Motor neuron (in vitro differentiated cells): ENCODE data around the gene IKZF2. TPM values are rescaled to one million over a fixed set of nuclear protein-coding genes. Genes with fewer than 3 reads are reported as not detected.

Source experiments
- ATAC-seq, 8 experiments: fragments of 200-7000 bp; cut with Tn5 transposase; replicated peaks in 6 of 8; 2 replicates each; pipeline ENCODE4 v1.8.0; 2021; ENCODE audit warnings: mild to moderate bottlenecking in 8 of 8, moderate library complexity in 8 of 8
- H3K27ac ChIP-seq, 2 donors: fragments of 250-450 bp; sonication (Bioruptor Pico); 2 replicates each; pipeline ENCODE4 v1.9.0; 2021; ENCODE audit warnings: antibody characterized with exemption in 2 of 2, mild to moderate bottlenecking in 2 of 2, moderate library complexity in 1 of 2
- H3K4me1 ChIP-seq, 2 donors: fragments of 250-450 bp; sonication (Bioruptor Pico); replicated peaks in 1 of 2; 2 replicates each; pipeline ENCODE4 v1.6.1; 2021; ENCODE audit warnings: antibody characterized with exemption in 2 of 2, mild to moderate bottlenecking in 2 of 2, moderate library complexity in 1 of 2
- H3K4me3 ChIP-seq, 5 donors: fragments of 250-450 bp; sonication (Bioruptor Pico); 2 replicates each; pipeline ENCODE4 v1.9.0; 2021; ENCODE audit warnings: antibody characterized with exemption in 5 of 5, mild to moderate bottlenecking in 5 of 5, moderate library complexity in 4 of 5
- WGBS, 10 experiments: fragments of 450-650 bp; shearing (Covaris generic); methylation state at CpG; one replicate each; pipeline ENCODE4 v1.0.0; 2022; 5-methylcytosine and 5-hydroxymethylcytosine counted together
- in situ Hi-C, 9 experiments: fragments of 400-800 bp; cut with MboI; loops; one replicate each; pipeline ENCODE4 v1.15.0; 2021; ENCODE audit warnings: low sequenced_read_pairs in 9 of 9, low pct_unique_long_range_greater_than_20kb in 2 of 9; ENCODE audit not compliant: unreplicated experiment in 9 of 9
- total RNA-seq, 8 experiments: library from RNA; unstranded; fragments of 300-600 nt; gene quantifications; 2 replicates each; pipeline versions ENCODE4 v1.2.3 to v1.2.4, GENCODE V29; 2022

IKZF2 gene
- total RNA-seq, 8 experiments from 2014 or later: 1.0 to 20.2 (median 6.4) TPM

DNA sequence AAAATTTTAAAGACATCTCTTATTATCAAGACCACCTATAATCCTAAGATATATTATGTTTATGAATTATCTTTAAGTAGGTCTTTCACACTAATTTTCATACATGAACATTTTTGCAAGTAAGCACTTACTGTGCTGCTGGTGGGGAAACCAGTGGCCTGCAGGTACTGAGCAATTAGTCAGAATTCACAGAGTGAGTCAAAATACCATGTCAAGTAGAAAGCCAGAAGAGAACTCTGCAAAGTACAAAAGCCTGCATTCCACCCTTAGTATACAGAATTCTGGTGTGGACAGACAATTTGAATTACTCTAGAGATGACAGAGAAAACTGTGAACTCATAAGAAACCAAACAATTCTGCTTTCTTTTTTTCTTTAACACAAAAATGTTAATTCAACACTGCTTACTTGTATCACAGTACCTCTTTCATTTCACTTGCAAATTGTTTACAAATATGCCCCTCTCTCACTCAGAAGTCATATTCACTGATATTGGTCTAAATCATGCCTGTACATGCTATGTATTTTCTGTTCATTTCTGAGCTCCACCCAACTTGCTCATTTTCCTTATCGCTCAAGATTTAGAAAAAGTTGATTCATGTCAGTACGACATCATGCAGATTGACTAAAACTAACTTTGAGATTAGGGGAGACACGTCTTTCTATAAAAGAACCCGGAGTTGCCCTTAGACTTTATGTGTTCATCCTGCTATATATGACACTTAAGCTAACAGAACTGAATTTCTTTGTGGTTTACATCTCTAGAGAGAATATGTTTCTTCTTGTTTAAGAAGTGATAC is 182.9 kb downstream of the IKZF2 start:
- H3K27ac ChIP-seq: no peak overlapping the region
- in situ Hi-C loops: no loop called here
- peaks cover 0 to 6% of the 10 kb centered on the region in 2 donors for H3K4me1 ChIP-seq
- no peak overlapping the region for H3K4me3 ChIP-seq
- ATAC-seq: peak in 3 of 8 experiments; percentile 28 to 73 (median 60)
- 51 to 100% (median 90%) methylated on average over 2 to 4 of the region's 4 CpGs; no CpG with 5 or more reads in 1 of the 10 experiments for WGBS, 10 experiments

DNA sequence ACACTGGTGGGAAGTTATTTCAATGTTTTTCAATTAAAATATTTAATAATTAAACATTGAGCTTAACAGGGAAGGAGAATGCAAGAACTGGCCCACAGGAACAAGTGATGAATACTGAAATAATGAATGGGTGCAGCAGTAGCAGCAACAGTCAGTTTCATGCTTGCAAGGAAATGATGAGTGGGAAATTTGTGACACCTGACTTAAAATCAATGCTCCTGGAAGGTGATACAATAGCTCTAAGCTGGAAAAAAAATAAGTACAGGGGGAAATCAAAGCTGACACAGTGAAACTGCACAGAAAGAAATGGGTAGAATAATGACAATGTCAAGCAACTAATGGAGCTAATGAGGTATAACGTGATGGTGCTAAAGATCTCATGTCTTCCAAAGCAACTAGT is 184.5 kb downstream of the IKZF2 start:
- Histone ChIP-seq H3K4me3 (no peak overlapping the region), H3K4me1 (peaks cover 0 to 6% of the 10 kb centered on the region in 2 donors), H3K27ac (no peak overlapping the region)
- 0 to 100% (median 67%) methylated on average over 1 of the region's 1 CpG; no CpG with 5 or more reads in 2 of the 10 experiments for WGBS, 10 experiments
- in situ Hi-C loops: no loop called here
- ATAC-seq: peak in 4 of 8 experiments; percentile 25 to 61 (median 44)

GRCh38 chr2:212962691-212963090 is 188.7 kb downstream of the IKZF2 start:
- Histone ChIP-seq H3K4me3 (no peak overlapping the region), H3K4me1 (peaks cover 0 to 6% of the 10 kb centered on the region in 2 donors), H3K27ac (no peak overlapping the region)
- in situ Hi-C loops: no loop called here
- no peak for ATAC-seq
- WGBS, 10 experiments: 0 to 100% (median 67%) methylated on average over 1 of the region's 1 CpG; no CpG with 5 or more reads in 2 of the 10 experiments

DNA sequence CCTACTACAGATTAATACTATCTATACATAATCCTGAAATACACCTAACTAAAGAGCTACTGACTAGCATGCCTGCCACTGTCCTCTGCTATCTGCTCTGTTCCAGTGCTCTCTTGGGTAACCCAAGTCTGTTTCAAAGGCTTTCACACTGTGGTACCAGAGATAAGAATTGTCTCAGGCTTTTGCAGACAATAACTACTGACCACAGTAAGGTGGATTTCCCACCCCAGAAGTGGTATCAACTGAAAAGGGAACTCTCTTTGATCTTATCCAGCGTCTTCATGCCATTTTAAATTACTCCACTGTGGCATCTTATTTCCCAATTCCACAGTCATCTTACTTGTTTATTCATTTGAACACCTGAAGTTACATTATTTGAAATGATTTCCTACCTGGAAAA is 190.2 kb downstream of the IKZF2 start:
- no peaks in the 10 kb centered on the region for H3K4me1 ChIP-seq
- WGBS, 10 experiments: 29 to 100% (median 90%) methylated on average over 1 of the region's 1 CpG; no CpG with 5 or more reads in 6 of the 10 experiments
- H3K27ac ChIP-seq: no peak overlapping the region
- in situ Hi-C loops: no loop called here
- ATAC-seq: no peak
- no peak overlapping the region for H3K4me3 ChIP-seq

- 24 to 95% (median 67%) methylated on average over 1 to 2 of the region's 2 CpGs; no CpG with 5 or more reads in 1 of the 10 experiments for WGBS, 10 experiments
- Histone ChIP-seq H3K4me3 (no peak overlapping the region), H3K27ac (no peak overlapping the region), H3K4me1 (no peaks in the 10 kb centered on the region)
- in situ Hi-C loops: no loop called here
- no peak for ATAC-seq
Observed at GRCh38 chr2:212960336-212960735, 191.1 kb downstream of the IKZF2 start.

- no peak overlapping the region for H3K27ac ChIP-seq
- WGBS, 10 experiments: 0 to 100% (median 37%) methylated on average over 1 of the region's 1 CpG; no CpG with 5 or more reads in 6 of the 10 experiments
- H3K4me3 ChIP-seq: no peak overlapping the region
- in situ Hi-C loops: no loop called here
- no peak for ATAC-seq
- no peaks in the 10 kb centered on the region for H3K4me1 ChIP-seq
Observed at GRCh38 chr2:212959471-212960117, 191.8 kb downstream of the IKZF2 start.

- Histone ChIP-seq H3K4me1 (no peaks in the 10 kb centered on the region), H3K27ac (no peak overlapping the region), H3K4me3 (no peak overlapping the region)
- WGBS, 10 experiments: 0 to 100% (median 83%) methylated on average over 2 to 6 of the region's 7 CpGs
- ATAC-seq: no peak
- in situ Hi-C loops: no loop called here
Observed at GRCh38 chr2:212958757-212959295, 192.6 kb downstream of the IKZF2 start.

GRCh38 chr2:212958133-212958532 is 193.3 kb downstream of the IKZF2 start:
- no peak overlapping the region for H3K4me3 ChIP-seq
- ATAC-seq: no peak
- 33 to 100% (median 85%) methylated on average over 1 to 3 of the region's 3 CpGs; no CpG with 5 or more reads in 2 of the 10 experiments for WGBS, 10 experiments
- no peak overlapping the region for H3K27ac ChIP-seq
- no peaks in the 10 kb centered on the region for H3K4me1 ChIP-seq
- in situ Hi-C loops: no loop called here

DNA sequence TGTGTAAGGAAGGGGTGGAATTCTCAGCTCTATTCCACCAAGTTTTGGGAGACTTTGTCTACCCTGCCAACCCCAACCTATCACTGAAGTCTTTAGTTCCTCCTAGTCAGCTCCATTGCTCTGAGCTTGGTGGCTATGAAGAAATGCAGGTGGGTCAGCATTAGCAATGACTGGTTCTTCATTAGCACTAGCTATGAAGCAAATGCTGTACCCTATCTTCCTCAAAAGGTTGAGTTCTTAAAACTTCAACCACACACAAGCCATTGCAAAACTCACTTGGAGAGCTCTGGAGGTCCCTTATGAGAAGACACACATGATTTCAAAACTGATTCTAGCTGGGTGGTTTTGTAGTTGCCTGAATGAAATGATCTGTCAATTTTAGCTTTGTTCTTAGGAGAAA is 193.8 kb downstream of the IKZF2 start:
- in situ Hi-C loops: no loop called here
- ATAC-seq: peak in 2 of 8 experiments; percentile 13 to 26
- no peaks in the 10 kb centered on the region for H3K4me1 ChIP-seq
- H3K4me3 ChIP-seq: no peak overlapping the region
- no peak overlapping the region for H3K27ac ChIP-seq

GRCh38 chr2:212956665-212957607 is 194.5 kb downstream of the IKZF2 start:
- Histone ChIP-seq H3K4me1 (no peaks in the 10 kb centered on the region), H3K4me3 (no peak overlapping the region), H3K27ac (no peak overlapping the region)
- 16 to 100% (median 79%) methylated on average over 2 to 6 of the region's 6 CpGs for WGBS, 10 experiments
- peak in 2 of 8 experiments; percentile 68 to 70 for ATAC-seq
- in situ Hi-C loops: no loop called here

DNA sequence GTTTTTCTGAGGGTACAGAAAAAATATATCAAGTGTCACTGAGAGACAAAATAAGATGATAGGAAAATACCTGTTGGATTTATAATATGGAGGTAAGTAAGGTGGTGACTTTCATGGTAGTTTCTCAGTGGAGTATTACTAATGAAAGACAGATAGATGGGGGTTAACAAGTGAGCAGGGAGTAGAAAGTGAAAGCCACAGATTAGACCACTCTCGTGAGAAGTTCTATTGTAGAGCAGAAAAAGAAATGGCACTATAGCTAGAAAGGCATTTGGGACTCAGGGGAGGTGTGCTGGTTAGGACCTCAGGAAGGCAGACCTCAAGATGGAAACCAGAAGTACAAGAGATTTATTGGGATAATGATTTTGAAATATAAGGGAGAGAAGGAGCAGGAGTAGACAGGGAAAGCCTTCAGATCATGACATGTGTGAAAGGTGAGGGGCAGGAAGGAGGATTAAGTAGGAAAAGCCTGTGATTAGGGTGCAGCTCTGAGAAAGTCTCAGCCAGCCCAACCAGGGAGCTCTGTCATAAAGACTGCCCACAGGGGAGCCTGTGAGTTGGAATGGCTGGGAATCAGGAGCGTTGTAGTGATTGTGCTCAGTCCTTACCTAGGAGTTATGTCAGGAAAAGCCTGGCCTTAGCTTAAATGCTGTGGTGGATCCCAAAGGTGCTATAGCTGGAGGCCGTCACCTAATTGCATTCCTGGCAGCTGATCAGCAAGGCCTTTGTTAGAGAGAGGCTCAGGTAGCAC is 198.1 kb downstream of the IKZF2 start:
- ATAC-seq: no peak
- Histone ChIP-seq H3K4me1 (no peaks in the 10 kb centered on the region), H3K27ac (no peak overlapping the region), H3K4me3 (no peak overlapping the region)
- in situ Hi-C loops: no loop called here
- WGBS, 10 experiments: 13 to 100% (median 79%) methylated on average over 1 to 3 of the region's 3 CpGs; no CpG with 5 or more reads in 2 of the 10 experiments

DNA sequence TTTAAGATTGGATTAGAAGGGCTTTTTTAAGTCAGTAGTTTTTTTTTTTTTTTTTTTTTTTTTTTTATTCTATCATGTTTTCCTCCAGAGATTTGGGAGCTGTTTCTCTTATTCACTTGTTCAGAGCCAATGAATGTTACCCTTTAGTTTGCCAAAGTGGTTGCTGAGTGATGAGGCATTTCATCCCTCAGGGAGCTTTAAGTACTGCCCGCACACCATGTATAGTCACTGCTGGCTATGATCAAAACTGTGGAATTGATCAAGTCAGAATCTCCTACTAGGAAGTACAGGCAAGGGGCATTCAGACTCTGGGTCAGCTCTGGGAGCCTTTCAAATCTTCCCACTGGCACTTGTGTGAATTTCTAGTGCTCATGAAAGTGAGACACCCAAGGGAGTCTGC is 201.6 kb downstream of the IKZF2 start:
- no peak for ATAC-seq
- Histone ChIP-seq H3K4me1 (no peaks in the 10 kb centered on the region), H3K4me3 (no peak overlapping the region), H3K27ac (no peak overlapping the region)
- 86 to 100% (median 100%) methylated on average over 1 of the region's 1 CpG; no CpG with 5 or more reads in 5 of the 10 experiments for WGBS, 10 experiments
- in situ Hi-C loops: no loop called here
